Neural progenitor cell (in vitro differentiated cells): Measurements from ENCODE around the gene JDP2. TPM values are rescaled to one million over a fixed set of nuclear protein-coding genes. Genes with fewer than 3 reads are reported as not detected.

Experiments used
- DNase-seq: peaks from one replicate; pipeline ENCODE4 v3.0.0-alpha.2; 2016; ENCODE audit warnings: low spot score
- H2AFZ ChIP-seq: fragments of 200-600 bp; sonication (generic); replicated peaks from 2 replicates; pipeline ENCODE4 v1.6.1; 2016; ENCODE audit warnings: antibody characterized with exemption
- H3F3A ChIP-seq: fragments of 200-600 bp; sonication (generic); 2 replicates; pipeline ENCODE4 v1.6.1; 2016; ENCODE audit warnings: antibody characterized with exemption, low read depth
- H3K27ac ChIP-seq: fragments of 200-600 bp; sonication (generic); 2 replicates; pipeline ENCODE4 v1.5.1; 2016; ENCODE audit warnings: mild to moderate bottlenecking
- H3K27me3 ChIP-seq: fragments of 200-600 bp; sonication (generic); 2 replicates; pipeline ENCODE4 v1.6.1; 2016; ENCODE audit warnings: mild to moderate bottlenecking, moderate library complexity
- H3K36me3 ChIP-seq: fragments of 200-600 bp; sonication (generic); 2 replicates; pipeline ENCODE4 v1.5.1; 2016
- H3K4me1 ChIP-seq: fragments of 200-600 bp; sonication (generic); 2 replicates; pipeline ENCODE4 v1.6.1; 2016; ENCODE audit warnings: mixed run types
- H3K4me2 ChIP-seq: fragments of 200-600 bp; sonication (generic); 2 replicates; pipeline ENCODE4 v1.6.1; 2016
- H3K4me3 ChIP-seq: fragments of 200-600 bp; sonication (generic); 2 replicates; pipeline ENCODE4 v1.5.1; 2016
- H3K79me2 ChIP-seq: fragments of 200-600 bp; sonication (generic); 2 replicates; pipeline ENCODE4 v1.6.1; 2016; ENCODE audit warnings: low read depth
- H3K9ac ChIP-seq: fragments of 200-600 bp; sonication (generic); 2 replicates; pipeline ENCODE4 v1.6.1; 2016
- H3K9me3 ChIP-seq: fragments of 200-600 bp; sonication (generic); 2 replicates; pipeline ENCODE4 v1.5.1; 2016; ENCODE audit warnings: low read depth
- H4K20me1 ChIP-seq: fragments of 200-600 bp; sonication (generic); 2 replicates; pipeline ENCODE4 v1.6.1; 2016; ENCODE audit warnings: low read depth
- H3K27ac Mint-ChIP-seq: 3 replicates; pipeline ENCODE4 v1.8.0; 2021; ENCODE audit warnings: mixed read lengths
- H3K27me3 Mint-ChIP-seq: 2 replicates; pipeline ENCODE4 v1.8.0; 2022; ENCODE audit warnings: low read depth, mild to moderate bottlenecking, inconsistent platforms, moderate library complexity, mixed read lengths; ENCODE audit not compliant: insufficient read depth
- H3K36me3 Mint-ChIP-seq: 3 replicates; pipeline ENCODE4 v1.8.0; 2021; ENCODE audit warnings: mixed read lengths
- H3K4me1 Mint-ChIP-seq: 3 replicates; pipeline ENCODE4 v1.8.0; 2021; ENCODE audit warnings: mixed read lengths
- H3K4me3 Mint-ChIP-seq: 3 replicates; pipeline ENCODE4 v1.8.0; 2021; ENCODE audit warnings: mild to moderate bottlenecking, moderate library complexity, mixed read lengths
- H3K9me3 Mint-ChIP-seq: 3 replicates; pipeline ENCODE4 v1.8.0; 2020; ENCODE audit warnings: mixed read lengths
- CTCF ChIP-seq: fragments of 200-600 bp; sonication (generic); IDR thresholded peaks from 2 replicates; pipeline ENCODE4 v1.5.1; 2017; ENCODE audit warnings: antibody characterized with exemption, mild to moderate bottlenecking
- EZH2 ChIP-seq: fragments of 200-600 bp; sonication (generic); IDR thresholded peaks from 2 replicates; pipeline ENCODE4 v1.6.1; 2017; ENCODE audit warnings: antibody characterized with exemption, mild to moderate bottlenecking, moderate library complexity
- EZH2phosphoT487 ChIP-seq: fragments of 200-600 bp; sonication (generic); IDR thresholded peaks from 2 replicates; pipeline ENCODE4 v1.6.1; 2017; ENCODE audit warnings: antibody characterized with exemption
- total RNA-seq: library from RNA; depleted of rRNA; stranded (reverse); fragments of >200 nt; gene quantifications from 2 replicates; pipeline ENCODE4 v1.2.3, GENCODE V29; 2015; ENCODE audit warnings: low replicate concordance

The JDP2 gene
- total RNA-seq, 1 donor from 2014 or later = 2.5 TPM

DNA sequence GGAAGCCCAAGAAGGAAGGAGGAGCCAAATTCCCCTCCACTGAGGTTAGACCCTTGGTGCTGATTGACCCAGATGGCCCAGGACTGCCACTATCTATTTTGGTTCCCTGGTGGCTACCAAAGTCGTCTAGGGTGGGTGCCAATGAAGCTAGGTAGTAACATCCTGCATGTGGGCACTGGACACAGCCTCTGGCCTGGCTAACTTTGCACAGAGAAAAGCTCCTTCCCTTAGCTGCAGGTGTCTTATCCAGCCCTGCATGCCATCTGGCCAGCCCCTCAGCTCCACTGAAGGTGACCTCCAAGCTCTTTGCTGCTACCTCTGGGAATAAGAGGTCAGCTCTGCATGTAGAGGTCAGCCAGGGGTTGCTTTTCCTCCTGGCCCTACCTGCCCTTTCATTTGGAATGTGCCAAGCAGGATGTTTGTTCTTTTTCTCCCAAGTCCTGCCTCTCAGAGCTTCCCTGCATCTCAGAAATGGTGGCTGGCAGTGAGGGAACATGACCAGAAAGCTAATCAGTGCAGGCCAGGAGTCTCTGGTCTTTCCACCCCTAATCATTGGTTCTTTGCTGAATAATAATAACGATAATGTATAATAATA lies 34.0 kb downstream of the JDP2 start:
- peaks cover 11% of the 10 kb centered on the region for H3K4me1 ChIP-seq
- peaks cover 2% of the 10 kb centered on the region for H3K79me2 ChIP-seq
- no peak overlapping the region for H3K4me3 ChIP-seq
- H3F3A ChIP-seq = no peaks in the 10 kb centered on the region
- Mint-ChIP-seq H3K36me3 (no peaks in the 10 kb centered on the region), H3K9me3 (no peaks in the 10 kb centered on the region), H3K27me3 (no peaks in the 10 kb centered on the region), H3K27ac (no peak overlapping the region), H3K4me3 (no peak overlapping the region), H3K4me1 (peaks cover 26% of the 10 kb centered on the region)
- no peak overlapping the region for H3K27ac ChIP-seq
- no peaks in the 10 kb centered on the region for H3K9me3 ChIP-seq
- no peak overlapping the region for H3K9ac ChIP-seq
- no peak overlapping the region for H2AFZ ChIP-seq
- no peaks in the 10 kb centered on the region for H4K20me1 ChIP-seq
- no peak overlapping the region for H3K4me2 ChIP-seq
- TF ChIP-seq EZH2phosphoT487 (no peak), CTCF (no peak), EZH2 (no peak)
- no peaks in the 10 kb centered on the region for H3K27me3 ChIP-seq
- no peak for DNase-seq
- H3K36me3 ChIP-seq = no peaks in the 10 kb centered on the region

- Mint-ChIP-seq H3K27ac (no peak overlapping the region), H3K4me1 (peaks cover 5% of the 10 kb centered on the region), H3K27me3 (no peaks in the 10 kb centered on the region), H3K4me3 (no peak overlapping the region), H3K36me3 (no peaks in the 10 kb centered on the region), H3K9me3 (no peaks in the 10 kb centered on the region)
- Histone ChIP-seq H3K9ac (no peak overlapping the region), H3F3A (no peaks in the 10 kb centered on the region), H3K9me3 (no peaks in the 10 kb centered on the region), H3K4me1 (no peaks in the 10 kb centered on the region), H3K27ac (no peak overlapping the region), H2AFZ (no peak overlapping the region), H3K36me3 (no peaks in the 10 kb centered on the region), H3K4me3 (no peak overlapping the region), H4K20me1 (no peaks in the 10 kb centered on the region), H3K27me3 (no peaks in the 10 kb centered on the region), H3K4me2 (no peak overlapping the region), H3K79me2 (no peaks in the 10 kb centered on the region)
- TF ChIP-seq CTCF = no peak
- no peak for DNase-seq
These were observed 36.8 kb downstream of the JDP2 start for GRCh38 chr14:75464626-75465025.

GRCh38 chr14:75467763-75468162 lies 39.9 kb downstream of the JDP2 start:
- peaks cover 3% of the 10 kb centered on the region for H3K4me1 Mint-ChIP-seq
- Histone ChIP-seq H3F3A (no peaks in the 10 kb centered on the region), H3K4me3 (no peak overlapping the region), H3K4me2 (no peak overlapping the region), H3K79me2 (no peaks in the 10 kb centered on the region), H3K27me3 (no peaks in the 10 kb centered on the region), H2AFZ (no peak overlapping the region), H3K4me1 (no peaks in the 10 kb centered on the region), H3K27ac (no peak overlapping the region), H3K9me3 (no peaks in the 10 kb centered on the region), H4K20me1 (no peaks in the 10 kb centered on the region), H3K9ac (no peak overlapping the region), H3K36me3 (no peaks in the 10 kb centered on the region)
- H3K36me3 Mint-ChIP-seq = no peaks in the 10 kb centered on the region
- H3K4me3 Mint-ChIP-seq = no peak overlapping the region
- no peaks in the 10 kb centered on the region for H3K9me3 Mint-ChIP-seq
- H3K27me3 Mint-ChIP-seq = peaks cover 4% of the 10 kb centered on the region
- DNase-seq = no peak
- no peak for TF ChIP-seq EZH2phosphoT487
- TF ChIP-seq CTCF = no peak
- no peak for TF ChIP-seq EZH2
- H3K27ac Mint-ChIP-seq = no peak overlapping the region
